ENCODE measurements around the gene UTP25. TPM values are rescaled to one million over a fixed set of nuclear protein-coding genes. Genes with fewer than 3 reads are reported as not detected.

The UTP25 gene, protein sequence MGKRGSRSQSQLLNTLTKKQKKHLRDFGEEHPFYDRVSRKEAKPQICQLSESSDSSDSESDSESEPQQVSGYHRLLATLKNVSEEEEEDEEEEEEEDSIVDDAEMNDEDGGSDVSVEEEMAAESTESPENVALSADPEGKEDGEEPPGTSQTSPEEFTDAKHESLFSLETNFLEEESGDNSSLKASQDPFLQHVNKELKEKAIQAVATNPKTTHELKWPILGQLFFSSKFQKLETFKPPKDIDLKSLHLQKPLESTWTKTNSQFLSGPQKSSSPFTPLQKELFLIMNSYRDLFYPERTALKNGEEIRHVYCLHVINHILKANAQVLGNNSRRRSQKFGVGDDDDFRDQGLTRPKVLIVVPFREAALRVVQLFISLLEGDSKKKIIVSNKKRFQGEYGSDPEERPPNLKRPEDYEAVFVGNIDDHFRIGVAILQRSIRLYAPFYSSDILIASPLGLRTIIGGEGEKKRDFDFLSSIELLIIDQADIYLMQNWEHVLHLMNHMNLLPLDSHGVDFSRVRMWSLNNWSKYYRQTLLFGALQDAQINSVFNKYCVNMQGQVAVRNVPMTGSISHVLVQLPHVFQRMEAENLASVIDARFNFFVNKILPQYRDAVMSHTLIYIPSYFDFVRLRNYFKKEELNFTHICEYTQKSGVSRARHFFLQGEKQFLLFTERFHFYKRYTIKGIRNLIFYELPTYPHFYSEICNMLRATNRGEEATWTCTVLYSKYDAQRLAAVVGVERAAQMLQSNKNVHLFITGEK
- 10 to 100 TPM in 1 of 4 donors, 1 to 10 TPM in 3; 7.3 to 11.0 (median 7.8) TPM for total RNA-seq

DNA sequence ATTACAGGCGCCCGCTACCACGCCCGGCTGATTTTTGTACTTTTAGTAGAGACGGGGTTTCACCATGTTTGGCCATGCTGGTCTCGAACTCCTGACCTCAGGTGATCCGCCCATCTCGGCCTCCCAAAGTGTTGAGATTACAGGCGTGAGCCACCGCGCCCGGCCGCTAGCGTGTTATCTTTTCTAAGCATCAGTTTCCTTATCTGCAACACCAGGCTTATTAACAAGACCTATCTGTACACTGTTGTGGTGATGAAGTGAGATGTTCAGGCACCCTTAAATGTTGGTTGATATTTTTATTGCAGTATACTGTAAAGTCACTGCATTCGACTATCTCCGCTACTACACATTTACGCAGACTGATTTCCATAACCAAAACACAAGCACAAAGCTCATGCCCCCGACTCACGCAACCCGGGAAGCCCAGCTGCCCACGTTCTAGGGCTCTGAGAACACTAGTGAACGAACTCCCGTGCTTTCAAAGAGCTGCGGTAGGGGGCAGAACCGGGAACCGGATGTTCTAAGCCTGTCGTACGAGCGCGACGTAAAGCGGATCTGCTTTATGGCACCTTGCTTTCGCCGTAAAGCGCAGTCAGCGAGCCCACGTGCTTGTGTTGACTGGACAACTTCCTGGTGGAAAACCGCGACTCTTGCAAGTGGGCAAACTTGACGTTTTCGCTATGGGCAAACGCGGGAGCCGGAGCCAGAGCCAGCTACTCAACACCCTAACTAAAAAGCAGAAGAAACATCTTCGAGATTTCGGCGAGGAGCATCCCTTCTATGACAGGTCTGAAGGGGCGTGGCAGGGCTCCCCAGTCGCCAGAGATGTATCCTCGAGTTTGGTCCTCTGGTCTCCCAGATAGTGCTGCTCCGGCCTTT lies at the start of gene UTP25:
TSS of gene UTP25 (plus strand) at position 589 of the 879 bp plus-strand sequence. CDS start at position 681, 92 bp downstream.
- peak within 1 kb of the TSS; percentile 57 to 77 (median 74) for H3K4me3 ChIP-seq (replicated peaks in 1 of 3)
- peak in 1 of 2 donors; percentile 63 for TF ChIP-seq POLR2A (IDR thresholded peaks at IDR 0.05)
- TF ChIP-seq, protein P1, sequence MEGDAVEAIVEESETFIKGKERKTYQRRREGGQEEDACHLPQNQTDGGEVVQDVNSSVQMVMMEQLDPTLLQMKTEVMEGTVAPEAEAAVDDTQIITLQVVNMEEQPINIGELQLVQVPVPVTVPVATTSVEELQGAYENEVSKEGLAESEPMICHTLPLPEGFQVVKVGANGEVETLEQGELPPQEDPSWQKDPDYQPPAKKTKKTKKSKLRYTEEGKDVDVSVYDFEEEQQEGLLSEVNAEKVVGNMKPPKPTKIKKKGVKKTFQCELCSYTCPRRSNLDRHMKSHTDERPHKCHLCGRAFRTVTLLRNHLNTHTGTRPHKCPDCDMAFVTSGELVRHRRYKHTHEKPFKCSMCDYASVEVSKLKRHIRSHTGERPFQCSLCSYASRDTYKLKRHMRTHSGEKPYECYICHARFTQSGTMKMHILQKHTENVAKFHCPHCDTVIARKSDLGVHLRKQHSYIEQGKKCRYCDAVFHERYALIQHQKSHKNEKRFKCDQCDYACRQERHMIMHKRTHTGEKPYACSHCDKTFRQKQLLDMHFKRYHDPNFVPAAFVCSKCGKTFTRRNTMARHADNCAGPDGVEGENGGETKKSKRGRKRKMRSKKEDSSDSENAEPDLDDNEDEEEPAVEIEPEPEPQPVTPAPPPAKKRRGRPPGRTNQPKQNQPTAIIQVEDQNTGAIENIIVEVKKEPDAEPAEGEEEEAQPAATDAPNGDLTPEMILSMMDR (IDR thresholded peaks at IDR 0.05) = peak; percentile 26 to 88 (median 66)

DNA sequence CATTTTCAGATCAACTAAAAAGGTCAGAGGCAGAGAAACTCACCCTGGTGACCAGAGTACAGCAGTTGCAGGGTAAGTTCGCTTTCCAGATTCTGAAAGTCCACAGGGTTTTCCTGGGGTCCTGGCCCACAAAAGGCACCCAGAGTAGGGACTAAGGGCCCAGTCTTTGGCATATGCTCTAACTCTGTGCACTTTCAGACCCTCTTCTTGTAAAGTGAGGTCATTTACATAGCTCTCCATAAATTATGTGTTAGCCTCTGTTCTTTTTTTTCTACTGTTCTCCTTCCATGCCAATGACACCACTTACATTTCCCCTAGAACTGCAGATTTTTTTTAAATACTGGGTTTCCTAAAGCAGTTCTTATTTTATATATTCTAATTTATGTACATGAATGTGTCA lies 49.7 kb upstream of the UTP25 start:
- no peak for DNase-seq
- H3K4me1 ChIP-seq = no peaks in the 10 kb centered on the region
- WGBS, 2 donors = 96% methylated on average over 1 of the region's 1 CpG
- intact Hi-C loops (cut with DNase I) = no loop called here
- H3K9me3 ChIP-seq = no peaks in the 10 kb centered on the region
- H3K27me3 ChIP-seq = no peaks in the 10 kb centered on the region
- no peak for TF ChIP-seq POLR2A (IDR thresholded peaks at IDR 0.05)
- TF ChIP-seq, protein P1 (IDR thresholded peaks at IDR 0.05) = no peak
- no peaks in the 10 kb centered on the region for H3K36me3 ChIP-seq
- H3K4me3 ChIP-seq (replicated peaks in 1 of 3) = no peak overlapping the region
- no peak overlapping the region for H3K27ac ChIP-seq

More for the DNA sequence above, at the start of gene UTP25:
- no peaks in the 10 kb centered on the region for H3K9me3 ChIP-seq
- H3K4me1 ChIP-seq = peaks cover 9 to 22% of the 10 kb centered on the region in 2 donors
- peaks cover 7 to 10% of the 10 kb centered on the region in 2 donors for H3K36me3 ChIP-seq
- no peaks in the 10 kb centered on the region for H3K27me3 ChIP-seq
- DNase-seq = peak; percentile 93
- intact Hi-C loops (cut with DNase I) = no loop called here
- H3K27ac ChIP-seq = peak within 1 kb of the TSS in 2 of 3 donors; percentile 33 to 62
- WGBS, 2 donors = 22 to 37% methylated on average over 33 to 48 of the region's 51 CpGs

DNA sequence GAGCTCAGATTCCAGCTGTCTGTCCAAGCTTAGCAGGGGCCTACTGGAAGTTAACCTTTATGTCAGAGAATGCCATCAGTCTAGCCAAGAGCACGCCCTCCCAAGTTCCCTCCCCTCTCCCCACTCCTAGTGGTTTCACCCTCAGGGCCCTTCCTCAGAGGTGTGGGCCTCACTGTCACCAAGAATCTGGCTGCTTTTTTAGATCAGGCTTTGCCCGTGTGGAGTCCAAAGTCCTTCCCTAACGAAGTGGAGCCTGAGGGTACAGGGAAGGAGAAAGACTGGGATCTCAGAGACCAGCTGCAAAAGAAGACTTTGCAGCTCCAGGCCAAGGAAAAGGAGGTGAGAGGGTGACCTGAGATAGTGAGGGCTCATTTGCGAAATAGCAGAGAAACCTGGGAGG lies 47.5 kb upstream of the UTP25 start:
- Histone ChIP-seq H3K27me3 (no peaks in the 10 kb centered on the region), H3K4me3 (replicated peaks in 1 of 3) (no peak overlapping the region), H3K4me1 (peaks cover 3 to 14% of the 10 kb centered on the region in 2 donors), H3K9me3 (no peaks in the 10 kb centered on the region), H3K36me3 (no peaks in the 10 kb centered on the region), H3K27ac (no peak overlapping the region)
- DNase-seq = no peak
- no peak for TF ChIP-seq POLR2A (IDR thresholded peaks at IDR 0.05)
- TF ChIP-seq, protein P1 (IDR thresholded peaks at IDR 0.05) = no peak
- WGBS, 2 donors = 84 to 94% methylated on average over 4 of the region's 4 CpGs
- intact Hi-C loops (cut with DNase I) = no loop called here

DNA sequence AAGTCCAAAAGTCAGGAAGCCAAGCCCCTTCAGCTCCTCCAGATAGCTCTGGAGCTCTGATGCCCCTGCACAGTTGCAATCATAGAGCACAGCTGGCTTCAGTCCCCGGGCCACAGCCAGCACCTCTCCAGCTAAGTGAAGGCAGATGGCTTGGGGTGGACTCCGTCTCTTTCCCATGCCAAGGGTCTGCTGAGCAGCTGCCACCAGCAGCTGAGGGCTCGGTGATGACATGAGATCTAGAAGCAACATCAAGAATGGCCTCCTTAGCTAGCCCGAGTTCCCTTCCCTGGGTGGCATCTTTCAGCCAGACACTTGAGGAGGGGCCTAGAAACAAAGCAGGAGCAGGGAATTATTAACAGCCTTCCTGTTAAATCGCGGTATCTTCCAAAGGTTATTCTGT lies 44.4 kb upstream of the UTP25 start:
- Histone ChIP-seq H3K27ac (no peak overlapping the region), H3K4me3 (replicated peaks in 1 of 3) (no peak overlapping the region), H3K27me3 (no peaks in the 10 kb centered on the region), H3K4me1 (peaks cover 22 to 31% of the 10 kb centered on the region in 2 donors), H3K36me3 (peaks cover 0 to 3% of the 10 kb centered on the region in 2 donors), H3K9me3 (no peaks in the 10 kb centered on the region)
- DNase-seq = no peak
- 65 to 67% methylated on average over 5 to 6 of the region's 6 CpGs for WGBS, 2 donors
- TF ChIP-seq, protein P1 (IDR thresholded peaks at IDR 0.05) = no peak
- TF ChIP-seq POLR2A (IDR thresholded peaks at IDR 0.05) = no peak
- intact Hi-C loops (cut with DNase I) = no loop called here
